Measurements from ENCODE around the gene CEP85. TPM values are rescaled to one million over a fixed set of nuclear protein-coding genes. Genes with fewer than 3 reads are reported as not detected.

The CEP85 gene
- total RNA-seq, 1 donor from 2014 or later = 16.5 TPM

GRCh38 chr1:26297791-26298124, 63.8 kb downstream of the CEP85 start:
- Mint-ChIP-seq H3K36me3 (ENCODE audit: unreplicated experiment) (no peaks in the 10 kb centered on the region), H3K4me1 (ENCODE audit: unreplicated experiment) (peaks cover 5% of the 10 kb centered on the region), H3K9me3 (ENCODE audit: unreplicated experiment) (no peaks in the 10 kb centered on the region), H3K27ac (ENCODE audit: unreplicated experiment) (no peak overlapping the region), H3K27me3 (ENCODE audit: unreplicated experiment) (no peaks in the 10 kb centered on the region), H3K4me3 (ENCODE audit: unreplicated experiment) (no peak overlapping the region)
- DNase-seq (ENCODE audit: extremely low spot score, unreplicated experiment) = no peak
- TF ChIP-seq, protein P1, sequence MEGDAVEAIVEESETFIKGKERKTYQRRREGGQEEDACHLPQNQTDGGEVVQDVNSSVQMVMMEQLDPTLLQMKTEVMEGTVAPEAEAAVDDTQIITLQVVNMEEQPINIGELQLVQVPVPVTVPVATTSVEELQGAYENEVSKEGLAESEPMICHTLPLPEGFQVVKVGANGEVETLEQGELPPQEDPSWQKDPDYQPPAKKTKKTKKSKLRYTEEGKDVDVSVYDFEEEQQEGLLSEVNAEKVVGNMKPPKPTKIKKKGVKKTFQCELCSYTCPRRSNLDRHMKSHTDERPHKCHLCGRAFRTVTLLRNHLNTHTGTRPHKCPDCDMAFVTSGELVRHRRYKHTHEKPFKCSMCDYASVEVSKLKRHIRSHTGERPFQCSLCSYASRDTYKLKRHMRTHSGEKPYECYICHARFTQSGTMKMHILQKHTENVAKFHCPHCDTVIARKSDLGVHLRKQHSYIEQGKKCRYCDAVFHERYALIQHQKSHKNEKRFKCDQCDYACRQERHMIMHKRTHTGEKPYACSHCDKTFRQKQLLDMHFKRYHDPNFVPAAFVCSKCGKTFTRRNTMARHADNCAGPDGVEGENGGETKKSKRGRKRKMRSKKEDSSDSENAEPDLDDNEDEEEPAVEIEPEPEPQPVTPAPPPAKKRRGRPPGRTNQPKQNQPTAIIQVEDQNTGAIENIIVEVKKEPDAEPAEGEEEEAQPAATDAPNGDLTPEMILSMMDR (IDR thresholded peaks at IDR 0.05) = no peak

GRCh38 chr1:26300578-26301275, 66.7 kb downstream of the CEP85 start:
- H3K4me3 Mint-ChIP-seq (ENCODE audit: unreplicated experiment) = no peak overlapping the region
- no peak overlapping the region for H3K27ac Mint-ChIP-seq (ENCODE audit: unreplicated experiment)
- no peaks in the 10 kb centered on the region for H3K36me3 Mint-ChIP-seq (ENCODE audit: unreplicated experiment)
- no peaks in the 10 kb centered on the region for H3K27me3 Mint-ChIP-seq (ENCODE audit: unreplicated experiment)
- no peaks in the 10 kb centered on the region for H3K9me3 Mint-ChIP-seq (ENCODE audit: unreplicated experiment)
- TF ChIP-seq, protein P1 (IDR thresholded peaks at IDR 0.05) = no peak
- H3K4me1 Mint-ChIP-seq (ENCODE audit: unreplicated experiment) = peaks cover 12% of the 10 kb centered on the region
- DNase-seq (ENCODE audit: extremely low spot score, unreplicated experiment) = no peak

DNA sequence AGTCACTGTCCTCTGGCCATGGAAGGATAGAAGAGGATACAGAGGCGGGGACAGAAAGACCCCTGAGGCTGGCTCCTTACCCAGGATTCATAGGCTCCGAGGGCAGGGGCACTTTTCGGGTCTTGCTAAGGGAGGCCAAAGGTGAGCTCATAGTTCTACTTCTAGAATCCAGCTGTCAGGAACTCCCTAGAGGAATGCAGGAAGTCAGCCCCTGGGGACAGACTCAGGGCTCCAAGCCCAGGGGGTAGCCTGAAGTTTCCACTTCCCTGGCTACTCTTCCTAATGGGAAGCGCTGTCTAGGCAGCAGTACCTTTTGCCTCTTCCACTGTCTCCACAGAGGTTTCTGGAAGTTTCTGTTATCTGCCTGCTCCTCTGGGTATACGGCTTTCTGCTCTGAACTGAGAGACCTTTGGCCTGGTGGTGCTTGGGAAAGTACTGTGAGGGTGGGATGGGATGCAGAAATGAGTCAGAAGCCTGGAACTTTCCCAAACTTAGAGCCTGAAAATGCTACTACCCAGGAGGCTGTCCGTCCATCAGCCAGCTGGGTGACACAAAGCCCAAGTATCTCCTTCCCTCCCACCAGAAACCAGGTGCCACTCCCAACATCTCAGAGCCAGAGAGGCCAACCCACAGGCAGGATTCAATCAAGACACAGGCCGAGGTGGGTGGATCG, 68.9 kb downstream of the CEP85 start:
- H3K36me3 Mint-ChIP-seq (ENCODE audit: unreplicated experiment) = no peaks in the 10 kb centered on the region
- no peaks in the 10 kb centered on the region for H3K27me3 Mint-ChIP-seq (ENCODE audit: unreplicated experiment)
- peak overlapping the region; percentile 41 for H3K27ac Mint-ChIP-seq (ENCODE audit: unreplicated experiment)
- no peak for DNase-seq (ENCODE audit: extremely low spot score, unreplicated experiment)
- no peak overlapping the region for H3K4me3 Mint-ChIP-seq (ENCODE audit: unreplicated experiment)
- TF ChIP-seq, protein P1 (IDR thresholded peaks at IDR 0.05) = no peak
- no peaks in the 10 kb centered on the region for H3K9me3 Mint-ChIP-seq (ENCODE audit: unreplicated experiment)
- H3K4me1 Mint-ChIP-seq (ENCODE audit: unreplicated experiment) = peaks cover 19% of the 10 kb centered on the region

DNA sequence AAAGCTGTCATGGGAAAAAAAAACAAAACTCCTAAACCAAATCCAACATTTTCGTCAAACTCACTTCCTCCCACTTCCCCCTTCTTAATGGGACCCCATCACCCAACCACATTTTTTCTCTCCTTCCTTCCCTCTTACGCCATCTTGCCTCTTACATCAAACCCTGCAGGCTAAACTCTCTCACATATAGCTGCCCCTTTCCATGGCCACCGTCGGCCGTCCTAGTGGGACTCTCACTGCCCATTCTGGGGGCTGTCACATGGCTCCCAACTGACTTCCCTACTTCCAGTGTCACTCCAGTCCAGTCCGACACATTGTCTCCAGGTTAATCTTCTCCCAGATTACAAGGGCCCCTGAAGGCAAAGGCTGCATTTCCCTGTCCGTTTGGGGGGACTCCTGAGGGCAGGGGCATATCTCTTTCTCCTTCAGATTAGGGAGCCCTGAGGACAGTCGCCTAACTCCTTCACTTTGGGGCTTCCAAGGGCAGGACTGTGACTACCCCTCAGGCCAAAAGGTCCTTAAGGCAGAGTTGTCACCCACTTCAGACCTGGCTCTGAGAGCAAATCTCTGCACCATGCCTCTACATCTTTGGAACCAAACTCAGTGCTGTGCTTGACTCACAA, 71.8 kb downstream of the CEP85 start:
- Mint-ChIP-seq H3K36me3 (ENCODE audit: unreplicated experiment) (no peaks in the 10 kb centered on the region), H3K27ac (ENCODE audit: unreplicated experiment) (peak overlapping the region; percentile 94), H3K4me3 (ENCODE audit: unreplicated experiment) (peak overlapping the region; percentile 98), H3K27me3 (ENCODE audit: unreplicated experiment) (no peaks in the 10 kb centered on the region), H3K4me1 (ENCODE audit: unreplicated experiment) (peaks cover 19% of the 10 kb centered on the region), H3K9me3 (ENCODE audit: unreplicated experiment) (no peaks in the 10 kb centered on the region)
- no peak for DNase-seq (ENCODE audit: extremely low spot score, unreplicated experiment)
- TF ChIP-seq, protein P1 (IDR thresholded peaks at IDR 0.05) = no peak

Measured in osteocyte (in vitro differentiated cells).